Epithelial cell of proximal tubule (primary cell): Measurements from ENCODE around the gene PLA2G2D. TPM values are rescaled to one million over a fixed set of nuclear protein-coding genes. Genes with fewer than 3 reads are reported as not detected.

Experiments
- DNase-seq: peaks from one replicate; pipeline ENCODE4 v3.0.0-alpha.2; 2011; ENCODE audit warnings: low read depth
- H3K4me3 ChIP-seq: 2 replicates; pipeline ENCODE4 v1.5.1; 2011; ENCODE audit warnings: low read depth, mild to moderate bottlenecking, low read length
- CTCF ChIP-seq: conservative IDR thresholded peaks from 2 replicates; pipeline ENCODE4 v1.5.1; 2012; ENCODE audit warnings: low read depth, mild to moderate bottlenecking, low read length
- total RNA-seq: library from RNA; depleted of rRNA; stranded (reverse); fragments of >200 nt; gene quantifications from 2 replicates; pipeline ENCODE4 v1.2.3, GENCODE V29; 2015

PLA2G2D gene
- total RNA-seq, 1 donor from 2014 or later, result not detected

GRCh38 chr1:20150969-20151368 lies 31.6 kb upstream of the PLA2G2D start:
- DNase-seq, result no peak
- H3K4me3 ChIP-seq, result no peak overlapping the region
- no peak for TF ChIP-seq CTCF

GRCh38 chr1:20150326-20150705 lies 31.0 kb upstream of the PLA2G2D start:
- no peak for TF ChIP-seq CTCF
- H3K4me3 ChIP-seq, result no peak overlapping the region
- DNase-seq, result no peak

- H3K4me3 ChIP-seq, result no peak overlapping the region
- DNase-seq, result no peak
- TF ChIP-seq CTCF, result no peak
Measured at GRCh38 chr1:20149601-20150325, 30.4 kb upstream of the PLA2G2D start.

GRCh38 chr1:20148571-20149500 lies 29.5 kb upstream of the PLA2G2D start:
- no peak overlapping the region for H3K4me3 ChIP-seq
- no peak for DNase-seq
- TF ChIP-seq CTCF, result no peak

- DNase-seq, result no peak
- no peak overlapping the region for H3K4me3 ChIP-seq
- no peak for TF ChIP-seq CTCF
Measured at GRCh38 chr1:20147846-20148570, 28.7 kb upstream of the PLA2G2D start.

- H3K4me3 ChIP-seq, result no peak overlapping the region
- no peak for DNase-seq
- no peak for TF ChIP-seq CTCF
Measured at GRCh38 chr1:20143734-20144565, 24.6 kb upstream of the PLA2G2D start.
